Nephron progenitor cell (in vitro differentiated cells): Measurements from ENCODE around the gene EDIL3.

Experiments used
- DNase-seq: peaks from one replicate; pipeline ENCODE4 v3.0.0; 2021
- H3K27ac Mint-ChIP-seq: 2 replicates; pipeline ENCODE4 v1.8.0; 2021; ENCODE audit warnings: mild to moderate bottlenecking, moderate library complexity, mixed read lengths
- H3K27me3 Mint-ChIP-seq: 2 replicates; pipeline ENCODE4 v1.8.0; 2021; ENCODE audit warnings: mild to moderate bottlenecking, low read depth, mixed read lengths; ENCODE audit not compliant: poor library complexity
- H3K36me3 Mint-ChIP-seq: 2 replicates; pipeline ENCODE4 v1.8.0; 2021; ENCODE audit warnings: low read depth, mixed read lengths
- H3K4me1 Mint-ChIP-seq: 2 replicates; pipeline ENCODE4 v1.8.0; 2021; ENCODE audit warnings: mixed read lengths
- H3K4me3 Mint-ChIP-seq: 2 replicates; pipeline ENCODE4 v1.8.0; 2021; ENCODE audit warnings: mild to moderate bottlenecking, moderate library complexity, mixed read lengths
- H3K9me3 Mint-ChIP-seq: 2 replicates; pipeline ENCODE4 v1.8.0; 2021; ENCODE audit warnings: mild to moderate bottlenecking, moderate library complexity, mixed read lengths
- TF ChIP-seq, protein P1 (sequence below): fragments of 200-600 bp; sonication (generic); IDR thresholded peaks from 2 replicates; pipeline ENCODE4 v1.5.0; 2021; ENCODE audit warnings: antibody characterized with exemption

The EDIL3 gene

DNA sequence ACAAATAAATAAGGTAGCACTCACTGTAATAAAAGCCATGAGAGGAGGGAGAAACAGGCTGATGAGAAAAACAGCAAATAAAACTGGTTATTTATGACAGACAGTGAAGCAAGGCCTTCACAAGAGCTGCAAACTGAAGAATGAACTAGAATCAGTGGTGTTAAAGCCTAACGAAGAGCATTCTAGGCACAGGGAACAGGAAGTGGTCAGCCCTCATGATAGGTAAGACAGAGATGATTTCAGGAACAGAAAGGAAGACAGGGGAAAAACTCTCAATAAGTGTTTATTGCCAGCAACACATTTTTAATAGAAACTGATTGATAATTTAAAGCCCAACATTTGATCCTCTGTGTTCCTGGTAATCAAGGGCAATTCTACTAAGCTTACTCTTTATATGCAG, 124.5 kb downstream of the EDIL3 start:
- TF ChIP-seq, protein P1, sequence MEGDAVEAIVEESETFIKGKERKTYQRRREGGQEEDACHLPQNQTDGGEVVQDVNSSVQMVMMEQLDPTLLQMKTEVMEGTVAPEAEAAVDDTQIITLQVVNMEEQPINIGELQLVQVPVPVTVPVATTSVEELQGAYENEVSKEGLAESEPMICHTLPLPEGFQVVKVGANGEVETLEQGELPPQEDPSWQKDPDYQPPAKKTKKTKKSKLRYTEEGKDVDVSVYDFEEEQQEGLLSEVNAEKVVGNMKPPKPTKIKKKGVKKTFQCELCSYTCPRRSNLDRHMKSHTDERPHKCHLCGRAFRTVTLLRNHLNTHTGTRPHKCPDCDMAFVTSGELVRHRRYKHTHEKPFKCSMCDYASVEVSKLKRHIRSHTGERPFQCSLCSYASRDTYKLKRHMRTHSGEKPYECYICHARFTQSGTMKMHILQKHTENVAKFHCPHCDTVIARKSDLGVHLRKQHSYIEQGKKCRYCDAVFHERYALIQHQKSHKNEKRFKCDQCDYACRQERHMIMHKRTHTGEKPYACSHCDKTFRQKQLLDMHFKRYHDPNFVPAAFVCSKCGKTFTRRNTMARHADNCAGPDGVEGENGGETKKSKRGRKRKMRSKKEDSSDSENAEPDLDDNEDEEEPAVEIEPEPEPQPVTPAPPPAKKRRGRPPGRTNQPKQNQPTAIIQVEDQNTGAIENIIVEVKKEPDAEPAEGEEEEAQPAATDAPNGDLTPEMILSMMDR: no peak
- no peak for DNase-seq
- no peak overlapping the region for H3K4me3 Mint-ChIP-seq
- H3K36me3 Mint-ChIP-seq: no peaks in the 10 kb centered on the region
- no peaks in the 10 kb centered on the region for H3K9me3 Mint-ChIP-seq
- H3K4me1 Mint-ChIP-seq: peaks cover 29% of the 10 kb centered on the region
- H3K27me3 Mint-ChIP-seq: no peaks in the 10 kb centered on the region
- no peak overlapping the region for H3K27ac Mint-ChIP-seq

GRCh38 chr5:84259283-84260045, 125.2 kb downstream of the EDIL3 start:
- Mint-ChIP-seq H3K36me3 (no peaks in the 10 kb centered on the region), H3K9me3 (no peaks in the 10 kb centered on the region), H3K27me3 (no peaks in the 10 kb centered on the region), H3K4me3 (no peak overlapping the region), H3K27ac (peak overlapping the region; percentile 16), H3K4me1 (peaks cover 23% of the 10 kb centered on the region)
- no peak for DNase-seq
- TF ChIP-seq, protein P1: no peak

- no peaks in the 10 kb centered on the region for H3K27me3 Mint-ChIP-seq
- H3K4me1 Mint-ChIP-seq: peaks cover 11% of the 10 kb centered on the region
- TF ChIP-seq, protein P1: no peak
- no peaks in the 10 kb centered on the region for H3K36me3 Mint-ChIP-seq
- no peak overlapping the region for H3K4me3 Mint-ChIP-seq
- H3K27ac Mint-ChIP-seq: no peak overlapping the region
- no peaks in the 10 kb centered on the region for H3K9me3 Mint-ChIP-seq
- DNase-seq: no peak
Observed at GRCh38 chr5:84257061-84257460, 127.6 kb downstream of the EDIL3 start.

DNA sequence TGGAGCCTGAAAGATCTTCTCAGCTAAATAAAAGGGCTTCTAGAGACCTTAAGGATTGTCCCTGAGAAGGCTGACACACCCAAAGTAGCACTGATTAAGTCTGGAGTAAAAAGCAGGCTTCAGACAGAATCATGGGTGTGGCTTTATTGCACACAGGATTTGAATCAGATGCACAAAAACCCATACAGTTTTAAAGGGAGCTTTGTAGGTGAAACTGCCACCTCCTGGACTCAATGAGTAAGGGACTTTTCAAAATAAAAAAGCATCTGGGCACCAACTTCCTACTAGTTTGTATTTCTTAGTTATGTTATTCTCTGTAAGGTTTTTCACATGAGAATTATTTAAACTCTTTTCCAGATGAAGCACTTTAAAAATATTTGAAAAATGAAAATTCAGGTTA, 129.4 kb downstream of the EDIL3 start:
- no peak overlapping the region for H3K4me3 Mint-ChIP-seq
- no peak for DNase-seq
- no peaks in the 10 kb centered on the region for H3K36me3 Mint-ChIP-seq
- H3K9me3 Mint-ChIP-seq: no peaks in the 10 kb centered on the region
- H3K27ac Mint-ChIP-seq: no peak overlapping the region
- TF ChIP-seq, protein P1: peak; percentile 6
- H3K4me1 Mint-ChIP-seq: peaks cover 12% of the 10 kb centered on the region
- no peaks in the 10 kb centered on the region for H3K27me3 Mint-ChIP-seq

GRCh38 chr5:84253946-84254345, 130.7 kb downstream of the EDIL3 start:
- Mint-ChIP-seq H3K4me3 (no peak overlapping the region), H3K27ac (no peak overlapping the region), H3K9me3 (no peaks in the 10 kb centered on the region), H3K27me3 (no peaks in the 10 kb centered on the region), H3K36me3 (no peaks in the 10 kb centered on the region), H3K4me1 (peaks cover 6% of the 10 kb centered on the region)
- DNase-seq: no peak
- TF ChIP-seq, protein P1: no peak

DNA sequence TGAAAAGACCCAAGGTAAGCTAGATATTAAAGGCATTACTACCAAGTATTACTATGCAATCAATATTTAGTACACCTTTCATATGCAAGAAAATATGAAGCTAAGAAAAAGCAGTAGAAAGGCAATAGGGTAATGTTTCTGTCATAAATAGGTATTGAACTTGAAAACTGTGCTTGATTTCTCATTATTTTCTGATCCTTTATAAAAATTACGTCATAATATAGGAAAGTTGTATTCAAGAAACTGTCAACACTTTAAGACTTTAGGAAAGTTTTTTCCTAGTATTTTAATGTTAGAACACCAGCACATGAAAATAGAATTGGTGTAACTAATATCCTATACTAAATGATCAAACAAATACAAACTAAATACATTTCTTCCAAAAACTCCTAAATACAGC, 133.2 kb downstream of the EDIL3 start:
- H3K27me3 Mint-ChIP-seq: no peaks in the 10 kb centered on the region
- peaks cover 17% of the 10 kb centered on the region for H3K4me1 Mint-ChIP-seq
- TF ChIP-seq, protein P1: no peak

More for the DNA sequence above, 133.2 kb downstream of the EDIL3 start:
- Mint-ChIP-seq H3K36me3 (no peaks in the 10 kb centered on the region), H3K27ac (no peak overlapping the region), H3K9me3 (no peaks in the 10 kb centered on the region), H3K4me3 (no peak overlapping the region)
- no peak for DNase-seq
